HG02763 (cell line): ENCODE data around the gene PACRG.

ENCODE experiments used
- ATAC-seq: cut with Tn5 transposase; IDR thresholded peaks from one replicate; pipeline ENCODE4 v1.9.1; 2021; ENCODE audit warnings: mild to moderate bottlenecking, moderate library complexity; ENCODE audit not compliant: unreplicated experiment

Gene PACRG

GRCh38 chr6:163260111-163260895 is 532.5 kb downstream of the PACRG start:
- ATAC-seq, result no peak

GRCh38 chr6:163260911-163261310 is 533.1 kb downstream of the PACRG start:
- ATAC-seq, result no peak

- no peak for ATAC-seq
Measured at GRCh38 chr6:163261361-163261760, 533.6 kb downstream of the PACRG start.

GRCh38 chr6:163262080-163262479 is 534.3 kb downstream of the PACRG start:
- ATAC-seq, result no peak

GRCh38 chr6:163263196-163263595 is 535.4 kb downstream of the PACRG start:
- no peak for ATAC-seq

- no peak for ATAC-seq
Measured at GRCh38 chr6:163263998-163264661, 536.4 kb downstream of the PACRG start.

- ATAC-seq, result no peak
Measured at GRCh38 chr6:163264662-163265035, 536.9 kb downstream of the PACRG start.

- ATAC-seq, result no peak
Measured at GRCh38 chr6:163281634-163282033, 553.9 kb downstream of the PACRG start.

GRCh38 chr6:163282672-163283071 is 554.9 kb downstream of the PACRG start:
- ATAC-seq, result no peak

- ATAC-seq, result no peak
Measured at GRCh38 chr6:163284151-163284550, 556.4 kb downstream of the PACRG start.

- no peak for ATAC-seq
Measured at GRCh38 chr6:163285691-163286090, 557.9 kb downstream of the PACRG start.

- ATAC-seq, result no peak
Measured at GRCh38 chr6:163287626-163288025, 559.9 kb downstream of the PACRG start.

- ATAC-seq, result no peak
Measured at GRCh38 chr6:163288066-163288465, 560.3 kb downstream of the PACRG start.

GRCh38 chr6:163288915-163289314 is 561.1 kb downstream of the PACRG start:
- ATAC-seq, result no peak

GRCh38 chr6:163289447-163289846 is 561.7 kb downstream of the PACRG start:
- ATAC-seq, result no peak

- no peak for ATAC-seq
Measured at GRCh38 chr6:163290545-163291274, 562.9 kb downstream of the PACRG start.

- no peak for ATAC-seq
Measured at GRCh38 chr6:163291622-163292021, 563.8 kb downstream of the PACRG start.

- ATAC-seq, result no peak
Measured at GRCh38 chr6:163293286-163293685, 565.5 kb downstream of the PACRG start.

GRCh38 chr6:163294734-163295133 is 567.0 kb downstream of the PACRG start:
- ATAC-seq, result no peak

- ATAC-seq, result no peak
Measured at GRCh38 chr6:163296835-163297519, 569.2 kb downstream of the PACRG start.
